WI38 (cell line): Measurements from ENCODE around the gene OLFM4.
"Not testable (repeated sequence)": the region's sequence is repeated elsewhere in the genome, so short reads cannot be mapped to it uniquely, and the experiment has no call there.

Source experiments
- H3K4me3 ChIP-seq: 2 replicates; pipeline ENCODE4 v1.5.1; 2011; ENCODE audit warnings: low read depth, mild to moderate bottlenecking, control low read depth, low read length
- CTCF ChIP-seq: IDR thresholded peaks from 2 replicates; pipeline ENCODE4 v1.5.1; 2012; ENCODE audit warnings: low read depth, mild to moderate bottlenecking, control low read depth, low read length

The OLFM4 gene

DNA sequence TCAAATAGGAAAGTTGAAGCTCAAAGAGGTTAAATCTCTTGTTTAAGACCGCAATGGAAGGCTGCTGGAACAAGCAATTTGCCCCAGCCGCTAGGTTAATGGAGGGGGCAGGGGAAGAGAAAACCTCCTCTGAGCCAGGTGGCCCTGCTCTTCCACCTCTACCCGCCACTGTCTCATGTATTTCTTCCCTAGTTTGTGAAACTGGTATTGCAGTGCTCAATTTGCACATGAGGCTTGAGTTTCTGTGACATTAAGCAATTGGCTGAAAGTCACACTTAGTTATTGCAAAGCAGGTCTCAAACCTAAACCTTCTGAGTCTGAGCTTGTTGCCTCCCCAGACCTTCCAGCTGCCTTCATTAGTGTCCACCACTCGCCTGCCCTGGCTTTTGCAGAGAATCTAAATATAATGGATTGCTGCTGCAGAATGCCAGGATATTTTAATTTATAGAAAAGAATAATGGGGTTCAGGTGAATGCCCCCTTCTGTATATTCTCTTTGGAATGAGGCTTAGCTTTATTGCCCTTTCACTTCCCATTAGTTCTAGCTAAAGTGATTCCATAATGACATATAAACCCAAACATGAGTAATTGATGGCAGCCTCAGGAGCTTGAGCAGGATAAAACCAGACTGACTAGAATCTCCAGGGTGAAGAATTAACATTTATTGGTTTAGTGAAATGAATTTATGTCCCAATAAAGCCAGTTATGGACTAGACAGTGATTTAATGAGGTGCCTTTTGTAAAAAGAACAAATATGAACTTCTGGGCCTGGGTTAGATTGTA is 27.0 kb upstream of the OLFM4 start:
- H3K4me3 ChIP-seq: no peak overlapping the region
- no peak for TF ChIP-seq CTCF

GRCh38 chr13:53004573-53004972 is 24.0 kb upstream of the OLFM4 start:
- no peak for TF ChIP-seq CTCF
- no peak overlapping the region for H3K4me3 ChIP-seq

DNA sequence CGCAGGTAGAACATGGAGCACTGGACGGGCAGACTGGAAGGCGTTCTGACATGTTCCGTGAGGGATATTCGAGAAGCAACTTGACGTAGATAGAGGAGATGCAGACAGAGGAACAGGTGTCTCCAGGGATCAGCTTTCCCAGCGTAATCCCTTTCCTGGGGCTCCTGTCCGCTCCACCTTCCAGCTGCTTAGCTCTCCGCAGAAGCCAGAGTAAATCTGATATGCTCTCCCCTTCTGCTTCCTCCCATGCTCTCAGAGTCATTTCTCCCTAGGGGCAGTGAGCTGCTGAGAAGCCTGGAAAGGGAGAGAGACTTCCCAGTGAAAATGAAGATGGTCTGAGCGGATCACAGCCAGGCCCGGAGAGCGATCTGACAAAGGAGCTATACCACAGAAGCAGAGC is 23.0 kb upstream of the OLFM4 start:
- TF ChIP-seq CTCF: no peak
- no peak overlapping the region for H3K4me3 ChIP-seq

- H3K4me3 ChIP-seq: no peak overlapping the region
- no peak for TF ChIP-seq CTCF
These were observed 20.7 kb upstream of the OLFM4 start for GRCh38 chr13:53007872-53008271.

DNA sequence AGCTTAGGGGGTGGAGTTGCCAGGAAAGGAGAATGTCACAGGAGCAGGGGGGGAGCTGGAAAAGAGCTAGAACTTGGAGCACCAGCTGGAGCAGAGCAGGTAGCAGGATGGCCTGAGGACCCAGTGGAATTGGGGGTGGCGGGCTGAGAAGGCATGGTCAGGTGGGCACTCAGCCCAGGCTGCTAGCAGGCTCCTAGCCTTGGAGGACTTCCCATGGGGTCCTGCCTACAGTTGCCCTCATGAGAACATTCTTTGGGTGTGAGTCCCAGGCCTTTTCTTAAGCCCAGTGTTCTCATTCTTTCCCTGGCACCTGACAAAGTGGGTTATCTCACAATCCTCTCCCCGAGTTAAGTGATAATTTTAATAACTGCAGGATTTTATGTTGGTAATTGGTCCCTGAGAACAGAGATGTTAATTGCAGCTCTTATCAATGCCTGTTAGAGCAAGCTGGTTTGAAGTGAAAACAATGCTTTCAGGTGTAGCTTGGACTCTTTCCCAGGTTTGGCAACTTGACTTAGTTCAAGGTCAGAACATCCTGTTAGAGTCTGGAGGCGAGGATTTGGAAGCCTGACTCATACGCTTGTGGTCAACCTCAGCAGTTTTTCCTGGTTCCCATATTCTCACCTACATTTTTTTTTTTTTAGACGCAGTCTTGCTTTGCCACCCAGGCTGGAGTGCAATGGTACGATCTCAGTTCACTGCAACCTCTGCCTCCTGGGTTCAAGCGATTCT is 18.1 kb upstream of the OLFM4 start:
- H3K4me3 ChIP-seq: no peak overlapping the region
- no peak for TF ChIP-seq CTCF

- H3K4me3 ChIP-seq: no peak overlapping the region
- TF ChIP-seq CTCF: no peak
These were observed 15.9 kb upstream of the OLFM4 start for GRCh38 chr13:53012707-53013106.

- TF ChIP-seq CTCF: no peak
- no peak overlapping the region for H3K4me3 ChIP-seq
These were observed 15.5 kb upstream of the OLFM4 start for GRCh38 chr13:53013113-53013512.

- H3K4me3 ChIP-seq: not testable (repeated sequence)
These were observed 14.6 kb upstream of the OLFM4 start for GRCh38 chr13:53014018-53014417.
